ENCODE measurements around the gene FABP2.

Gene FABP2

DNA sequence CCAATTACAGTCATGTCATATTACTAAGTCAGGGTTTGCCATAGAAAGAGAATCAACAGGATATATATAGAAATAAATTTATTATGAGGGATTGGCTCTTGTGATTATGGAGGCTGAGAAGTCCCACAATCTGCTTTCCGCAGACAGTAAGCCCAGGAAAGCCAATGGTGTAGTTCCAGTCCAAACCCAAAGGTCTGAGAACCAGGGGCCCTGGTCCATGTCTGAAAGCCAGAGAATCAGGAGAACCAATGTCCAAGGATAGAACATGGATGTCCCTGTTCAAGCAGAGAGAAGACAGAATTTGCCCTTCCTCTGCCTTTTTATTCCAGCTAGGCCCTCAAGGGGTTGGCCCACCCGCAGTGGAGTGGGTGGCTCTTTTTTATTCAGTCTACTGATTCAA lies 25.6 kb downstream of the FABP2 start:
- ChIA-PET POLR2A (no interaction called here), CTCF (interaction anchor here (0.6 kb wide), 1 partner anchor 254 kb away, joined by 4 read pairs; no protein-coding TSS in a partner anchor)
- no peaks in the 10 kb centered on the region for H3K9me3 ChIP-seq (ENCODE audit: control insufficient read depth, insufficient read depth, low read depth, low read length)
- H3K27ac ChIP-seq (ENCODE audit: extremely low read depth, low read depth, low read length) = no peak overlapping the region
- peaks cover 6 to 46% of the 10 kb centered on the region in 2 experiments for H3K36me3 ChIP-seq (ENCODE audit: control insufficient read depth in 2 of 2, insufficient read depth in 1 of 2, low read length in 2 of 2)
- no peak overlapping the region for H3K4me3 ChIP-seq (ENCODE audit: low read depth, low read length)
- TF ChIP-seq ZNF416 (tag by site-specific recombination; IDR thresholded peaks at IDR 0.05) = no peak
- no peak for TF ChIP-seq ZBTB17 (tag by site-specific recombination; IDR thresholded peaks at IDR 0.05)
- TF ChIP-seq OVOL3 (tag by site-specific recombination; IDR thresholded peaks at IDR 0.05) = no peak
- TF ChIP-seq ZNF24 (tag by site-specific recombination; IDR thresholded peaks at IDR 0.05) = no peak
- TF ChIP-seq, protein P1, sequence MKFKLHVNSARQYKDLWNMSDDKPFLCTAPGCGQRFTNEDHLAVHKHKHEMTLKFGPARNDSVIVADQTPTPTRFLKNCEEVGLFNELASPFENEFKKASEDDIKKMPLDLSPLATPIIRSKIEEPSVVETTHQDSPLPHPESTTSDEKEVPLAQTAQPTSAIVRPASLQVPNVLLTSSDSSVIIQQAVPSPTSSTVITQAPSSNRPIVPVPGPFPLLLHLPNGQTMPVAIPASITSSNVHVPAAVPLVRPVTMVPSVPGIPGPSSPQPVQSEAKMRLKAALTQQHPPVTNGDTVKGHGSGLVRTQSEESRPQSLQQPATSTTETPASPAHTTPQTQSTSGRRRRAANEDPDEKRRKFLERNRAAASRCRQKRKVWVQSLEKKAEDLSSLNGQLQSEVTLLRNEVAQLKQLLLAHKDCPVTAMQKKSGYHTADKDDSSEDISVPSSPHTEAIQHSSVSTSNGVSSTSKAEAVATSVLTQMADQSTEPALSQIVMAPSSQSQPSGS (tag by site-specific recombination; IDR thresholded peaks at IDR 0.05; ENCODE audit: low read depth) = no peak
- no peak for TF ChIP-seq ZNF394 (tag by site-specific recombination; IDR thresholded peaks at IDR 0.05; ENCODE audit: borderline replicate concordance)
- no peak for TF ChIP-seq ZNF48 (tag by site-specific recombination; IDR thresholded peaks at IDR 0.05)
- TF ChIP-seq ZNF792 (tag by site-specific recombination; IDR thresholded peaks at IDR 0.05) = no peak
- peaks cover 5% of the 10 kb centered on the region; the same call in 1 of the 2 replicates for H3K4me1 ChIP-seq (ENCODE audit: control insufficient read depth, insufficient read depth, low read length)

DNA sequence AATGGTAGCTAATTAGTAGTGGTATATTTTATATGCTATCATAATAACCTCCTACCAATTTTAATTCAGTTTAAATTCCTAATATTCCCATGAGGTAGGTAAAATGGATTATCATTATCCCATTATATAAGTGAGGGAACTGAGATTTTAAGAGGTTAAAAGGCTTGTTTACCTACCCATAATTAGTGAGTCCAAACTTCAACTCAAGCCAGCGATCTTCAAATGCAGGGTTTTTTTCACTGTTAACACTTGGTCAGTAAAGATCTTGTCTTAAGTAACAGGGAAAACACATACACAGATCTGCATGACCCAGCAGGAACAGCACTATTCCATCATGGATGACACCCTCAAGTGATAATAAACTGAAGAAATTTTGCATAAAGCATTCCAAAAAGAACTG lies 31.3 kb downstream of the FABP2 start:
- CTCF ChIA-PET = interaction anchor here (0.8 to 1.8 kb wide), 3 partner anchors 9 to 250 kb away, joined by 3 to 5 read pairs (median 5); a partner anchor contains a TSS
- Histone ChIP-seq H3K36me3 (ENCODE audit: control insufficient read depth in 2 of 2, insufficient read depth in 1 of 2, low read length in 2 of 2) (peaks cover 0 to 25% of the 10 kb centered on the region in 2 experiments; a peak in 1 of 3 replicates), H3K27ac (ENCODE audit: extremely low read depth, low read depth, low read length) (no peak overlapping the region), H3K4me3 (ENCODE audit: low read depth, low read length) (no peak overlapping the region), H3K9me3 (ENCODE audit: control insufficient read depth, insufficient read depth, low read depth, low read length) (no peaks in the 10 kb centered on the region), H3K4me1 (ENCODE audit: control insufficient read depth, insufficient read depth, low read length) (peaks cover 3% of the 10 kb centered on the region; the same call in 1 of the 2 replicates)
- POLR2A ChIA-PET = no interaction called here
- TF ChIP-seq ZNF354C (tag by site-specific recombination; IDR thresholded peaks at IDR 0.05; ENCODE audit: borderline replicate concordance, low read depth) = no peak
- TF ChIP-seq ZNF138 (tag by site-specific recombination; IDR thresholded peaks at IDR 0.05; ENCODE audit: borderline replicate concordance) = no peak
- no peak for TF ChIP-seq KLF9 (tag by site-specific recombination; IDR thresholded peaks at IDR 0.05; ENCODE audit: low read depth)
- TF ChIP-seq ZSCAN23 (tag by site-specific recombination; IDR thresholded peaks at IDR 0.05) = no peak
- no peak for TF ChIP-seq ZNF768 (tag by site-specific recombination; IDR thresholded peaks at IDR 0.05)
- no peak for TF ChIP-seq MEIS1 (CRISPR knock-in tag; IDR thresholded peaks at IDR 0.05; ENCODE audit: borderline replicate concordance)
- TF ChIP-seq TCF7L2 (IDR thresholded peaks at IDR 0.05; ENCODE audit: borderline replicate concordance, low read depth, low read length) = no peak
- no peak for TF ChIP-seq ZNF585B (tag by site-specific recombination; IDR thresholded peaks at IDR 0.05)
- TF ChIP-seq ZNF311 (tag by site-specific recombination; IDR thresholded peaks at IDR 0.05; ENCODE audit: borderline replicate concordance) = no peak

DNA sequence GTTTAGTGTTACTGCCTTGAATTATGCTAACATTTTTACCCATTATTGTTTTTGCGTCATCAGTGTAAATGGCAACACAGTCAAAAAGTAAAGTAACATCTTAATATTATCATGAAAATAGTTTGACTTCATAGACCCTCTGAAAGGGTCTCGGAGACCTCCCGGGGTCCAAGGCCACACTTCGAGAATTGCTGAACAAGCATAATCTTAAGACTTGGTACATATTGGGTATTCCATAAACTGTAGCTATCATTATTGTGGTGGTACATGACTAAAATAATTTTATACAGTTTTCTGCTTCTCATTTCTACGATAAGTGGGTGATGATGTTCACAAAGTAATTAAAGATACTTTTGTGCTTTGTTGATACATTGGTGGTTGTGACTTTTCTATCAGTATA lies 32.6 kb downstream of the FABP2 start:
- peaks cover 4% of the 10 kb centered on the region; the same call in 1 of the 2 replicates for H3K4me1 ChIP-seq (ENCODE audit: control insufficient read depth, insufficient read depth, low read length)
- TF ChIP-seq, protein P2, sequence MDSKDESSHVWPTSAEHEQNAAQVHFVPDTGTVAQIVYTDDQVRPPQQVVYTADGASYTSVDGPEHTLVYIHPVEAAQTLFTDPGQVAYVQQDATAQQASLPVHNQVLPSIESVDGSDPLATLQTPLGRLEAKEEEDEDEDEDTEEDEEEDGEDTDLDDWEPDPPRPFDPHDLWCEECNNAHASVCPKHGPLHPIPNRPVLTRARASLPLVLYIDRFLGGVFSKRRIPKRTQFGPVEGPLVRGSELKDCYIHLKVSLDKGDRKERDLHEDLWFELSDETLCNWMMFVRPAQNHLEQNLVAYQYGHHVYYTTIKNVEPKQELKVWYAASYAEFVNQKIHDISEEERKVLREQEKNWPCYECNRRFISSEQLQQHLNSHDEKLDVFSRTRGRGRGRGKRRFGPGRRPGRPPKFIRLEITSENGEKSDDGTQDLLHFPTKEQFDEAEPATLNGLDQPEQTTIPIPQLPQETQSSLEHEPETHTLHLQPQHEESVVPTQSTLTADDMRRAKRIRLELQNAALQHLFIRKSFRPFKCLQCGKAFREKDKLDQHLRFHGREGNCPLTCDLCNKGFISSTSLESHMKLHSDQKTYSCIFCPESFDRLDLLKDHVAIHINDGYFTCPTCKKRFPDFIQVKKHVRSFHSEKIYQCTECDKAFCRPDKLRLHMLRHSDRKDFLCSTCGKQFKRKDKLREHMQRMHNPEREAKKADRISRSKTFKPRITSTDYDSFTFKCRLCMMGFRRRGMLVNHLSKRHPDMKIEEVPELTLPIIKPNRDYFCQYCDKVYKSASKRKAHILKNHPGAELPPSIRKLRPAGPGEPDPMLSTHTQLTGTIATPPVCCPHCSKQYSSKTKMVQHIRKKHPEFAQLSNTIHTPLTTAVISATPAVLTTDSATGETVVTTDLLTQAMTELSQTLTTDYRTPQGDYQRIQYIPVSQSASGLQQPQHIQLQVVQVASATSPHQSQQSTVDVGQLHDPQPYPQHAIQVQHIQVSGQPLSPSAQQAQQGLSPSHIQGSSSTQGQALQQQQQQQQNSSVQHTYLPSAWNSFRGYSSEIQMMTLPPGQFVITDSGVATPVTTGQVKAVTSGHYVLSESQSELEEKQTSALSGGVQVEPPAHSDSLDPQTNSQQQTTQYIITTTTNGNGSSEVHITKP (tag by site-specific recombination; IDR thresholded peaks at IDR 0.05) = no peak
- no peak for TF ChIP-seq ZNF76 (tag by site-specific recombination; IDR thresholded peaks at IDR 0.05; ENCODE audit: borderline replicate concordance, low read depth)
- TF ChIP-seq ZNF112 (tag by site-specific recombination; IDR thresholded peaks at IDR 0.05) = no peak
- TF ChIP-seq KLF7 (tag by site-specific recombination; IDR thresholded peaks at IDR 0.05; ENCODE audit: borderline replicate concordance) = no peak
- TF ChIP-seq ZNF560 (tag by site-specific recombination; IDR thresholded peaks at IDR 0.05; ENCODE audit: borderline replicate concordance) = no peak
- no peak for TF ChIP-seq ZNF341 (tag by site-specific recombination; IDR thresholded peaks at IDR 0.05; ENCODE audit: low read depth)
- no peak for TF ChIP-seq ZNF2 (tag by site-specific recombination; IDR thresholded peaks at IDR 0.05)
- TF ChIP-seq ZSCAN23 (tag by site-specific recombination; IDR thresholded peaks at IDR 0.05) = no peak
- no peak for TF ChIP-seq ZSCAN16 (tag by site-specific recombination; IDR thresholded peaks at IDR 0.05)
- H3K27ac ChIP-seq (ENCODE audit: extremely low read depth, low read depth, low read length) = no peak overlapping the region
- POLR2A ChIA-PET = no interaction called here
- CTCF ChIA-PET = interaction anchor here (0.6 to 1.0 kb wide), 2 partner anchors 306 to 762 kb away, joined by 3 to 4 read pairs; no protein-coding TSS in a partner anchor
- no peak overlapping the region for H3K4me3 ChIP-seq (ENCODE audit: low read depth, low read length)
- peaks cover 0 to 23% of the 10 kb centered on the region in 2 experiments; a peak in 1 of 3 replicates for H3K36me3 ChIP-seq (ENCODE audit: control insufficient read depth in 2 of 2, insufficient read depth in 1 of 2, low read length in 2 of 2)
- no peaks in the 10 kb centered on the region for H3K9me3 ChIP-seq (ENCODE audit: control insufficient read depth, insufficient read depth, low read depth, low read length)
